ENCODE results near the gene RALGPS1.

DNA sequence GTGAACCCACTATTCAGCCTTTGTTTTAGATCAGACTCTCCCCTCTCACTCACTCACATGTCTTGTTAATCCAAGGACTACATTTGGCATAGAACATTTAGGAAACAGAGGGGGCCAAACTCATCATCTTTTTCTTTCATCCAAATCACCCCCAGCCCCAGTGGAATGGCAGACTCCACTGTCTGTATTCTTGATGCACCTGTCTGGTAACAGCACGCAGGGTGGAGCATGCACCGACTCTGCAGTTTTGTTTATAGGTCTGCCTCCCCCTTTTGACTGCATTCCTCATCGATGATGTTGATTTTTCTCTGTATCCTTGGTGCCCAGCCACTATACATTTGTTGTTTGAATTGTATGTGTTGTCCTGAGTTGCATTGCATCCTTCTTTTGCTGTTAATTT lies 141.9 kb downstream of the RALGPS1 start:
- TF ChIP-seq, protein P1, sequence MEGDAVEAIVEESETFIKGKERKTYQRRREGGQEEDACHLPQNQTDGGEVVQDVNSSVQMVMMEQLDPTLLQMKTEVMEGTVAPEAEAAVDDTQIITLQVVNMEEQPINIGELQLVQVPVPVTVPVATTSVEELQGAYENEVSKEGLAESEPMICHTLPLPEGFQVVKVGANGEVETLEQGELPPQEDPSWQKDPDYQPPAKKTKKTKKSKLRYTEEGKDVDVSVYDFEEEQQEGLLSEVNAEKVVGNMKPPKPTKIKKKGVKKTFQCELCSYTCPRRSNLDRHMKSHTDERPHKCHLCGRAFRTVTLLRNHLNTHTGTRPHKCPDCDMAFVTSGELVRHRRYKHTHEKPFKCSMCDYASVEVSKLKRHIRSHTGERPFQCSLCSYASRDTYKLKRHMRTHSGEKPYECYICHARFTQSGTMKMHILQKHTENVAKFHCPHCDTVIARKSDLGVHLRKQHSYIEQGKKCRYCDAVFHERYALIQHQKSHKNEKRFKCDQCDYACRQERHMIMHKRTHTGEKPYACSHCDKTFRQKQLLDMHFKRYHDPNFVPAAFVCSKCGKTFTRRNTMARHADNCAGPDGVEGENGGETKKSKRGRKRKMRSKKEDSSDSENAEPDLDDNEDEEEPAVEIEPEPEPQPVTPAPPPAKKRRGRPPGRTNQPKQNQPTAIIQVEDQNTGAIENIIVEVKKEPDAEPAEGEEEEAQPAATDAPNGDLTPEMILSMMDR (IDR thresholded peaks at IDR 0.05; ENCODE audit: poor library complexity), result no peak
- no peak for TF ChIP-seq EZH2 (IDR thresholded peaks at IDR 0.05; ENCODE audit: borderline replicate concordance)
- no peak for TF ChIP-seq EZH2phosphoT487 (IDR thresholded peaks at IDR 0.05; ENCODE audit: low read depth, severe bottlenecking, unreplicated experiment)
